Ecto neural progenitor cell (in vitro differentiated cells): ENCODE data around the gene RGS17.
"Not testable (repeated sequence)": the region's sequence is repeated elsewhere in the genome, so short reads cannot be mapped to it uniquely, and the experiment has no call there.

Experiments used
- DNase-seq: peaks from one replicate; pipeline ENCODE4 v3.0.0-alpha.2; 2018; ENCODE audit warnings: low spot score

Gene RGS17

DNA sequence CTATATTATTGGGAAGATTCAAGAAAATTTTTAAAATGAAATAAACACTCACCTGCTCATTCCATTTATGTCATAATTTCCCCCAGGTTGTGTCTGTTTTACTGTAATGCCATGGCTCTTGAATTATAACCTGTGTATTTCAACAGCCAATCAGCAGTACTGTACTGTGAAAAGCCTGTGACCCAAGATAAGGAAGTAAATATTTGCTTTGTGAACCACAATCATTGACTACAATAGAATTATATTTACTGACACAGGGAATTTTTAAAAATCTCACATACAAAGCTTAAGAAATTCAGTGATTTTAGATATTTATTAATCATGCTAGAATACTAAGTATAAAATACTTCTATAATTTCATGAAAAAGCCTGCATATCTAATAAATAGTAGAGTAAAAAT is 6.0 kb downstream of the RGS17 start:
- DNase-seq, result no peak

DNA sequence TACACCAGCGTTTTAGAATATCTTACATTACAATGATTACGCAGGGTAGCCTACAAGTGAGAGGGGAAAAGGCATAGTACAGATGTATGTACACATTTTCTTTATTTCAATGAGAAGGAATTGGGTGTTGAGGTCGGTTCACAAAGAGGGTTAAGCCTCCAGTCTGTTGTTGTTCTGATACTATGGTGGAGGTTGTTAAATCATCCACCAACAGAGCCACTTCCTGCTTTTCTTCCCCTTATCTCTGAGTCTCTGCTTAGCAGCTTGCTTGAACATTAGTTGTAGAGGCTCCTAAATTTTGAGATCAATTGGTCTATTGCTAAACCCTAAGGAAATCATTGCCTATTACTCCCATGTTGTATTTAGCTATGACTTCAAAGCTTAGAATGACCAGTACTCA is 7.3 kb downstream of the RGS17 start:
- DNase-seq, result no peak

DNA sequence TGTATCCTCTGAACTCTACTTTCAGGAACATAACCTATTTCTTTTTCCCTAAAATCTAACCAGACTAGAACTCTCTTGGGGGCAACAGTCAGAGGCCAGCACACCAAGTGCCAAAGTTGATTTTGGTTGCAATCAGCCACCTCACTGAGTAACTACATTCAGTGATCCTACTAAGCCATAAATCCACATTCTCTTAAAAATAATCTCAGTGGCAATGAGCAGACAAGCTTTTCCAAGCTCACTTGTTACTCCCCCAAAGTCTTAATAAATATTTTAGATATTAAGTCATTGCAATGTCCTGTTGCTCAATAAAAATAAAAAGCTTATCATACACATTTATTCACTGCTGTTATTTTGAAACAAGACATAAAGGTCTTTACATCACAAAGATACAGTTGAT is 9.8 kb downstream of the RGS17 start:
- no peak for DNase-seq

DNA sequence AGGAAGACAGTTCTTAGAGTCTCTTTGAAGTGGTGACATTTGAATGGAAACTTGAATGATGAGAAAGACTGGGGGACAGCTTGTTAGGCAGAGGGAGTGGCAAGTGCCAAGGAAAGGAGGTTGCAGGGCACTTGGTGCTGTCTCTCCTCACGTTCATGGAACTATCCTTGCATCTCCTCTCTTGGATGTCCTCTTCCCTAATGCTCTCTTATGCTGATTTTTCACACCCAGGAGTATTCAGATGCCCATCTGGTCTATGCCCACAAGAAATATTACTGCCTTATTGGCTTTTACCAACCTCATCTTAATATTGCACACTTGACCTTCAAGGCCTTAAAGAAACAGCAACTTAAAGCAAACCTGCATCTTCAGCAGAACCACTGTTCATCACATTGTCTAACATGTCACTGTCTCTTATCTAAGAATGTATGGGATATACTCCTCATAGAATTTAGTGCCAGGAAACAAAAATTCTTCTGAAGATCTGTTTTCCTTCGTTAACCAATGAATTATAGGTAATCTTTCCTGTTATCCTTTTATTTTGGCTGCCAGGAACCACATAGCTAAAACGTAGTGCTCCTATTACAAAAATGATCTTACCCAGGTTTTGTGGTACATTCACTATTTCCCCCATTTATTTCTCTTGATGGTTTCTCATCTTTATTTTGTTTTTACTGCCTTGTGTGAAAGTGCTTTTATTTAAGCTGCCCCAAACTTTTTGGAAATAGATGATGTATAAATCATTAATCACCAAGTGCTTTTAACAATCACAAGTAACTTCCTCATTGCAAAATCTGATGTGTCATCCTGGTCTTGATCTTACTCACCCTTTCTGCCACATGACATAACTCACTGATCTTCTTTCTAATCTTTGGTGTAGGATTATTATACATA is 12.8 kb downstream of the RGS17 start:
- no peak for DNase-seq

DNA sequence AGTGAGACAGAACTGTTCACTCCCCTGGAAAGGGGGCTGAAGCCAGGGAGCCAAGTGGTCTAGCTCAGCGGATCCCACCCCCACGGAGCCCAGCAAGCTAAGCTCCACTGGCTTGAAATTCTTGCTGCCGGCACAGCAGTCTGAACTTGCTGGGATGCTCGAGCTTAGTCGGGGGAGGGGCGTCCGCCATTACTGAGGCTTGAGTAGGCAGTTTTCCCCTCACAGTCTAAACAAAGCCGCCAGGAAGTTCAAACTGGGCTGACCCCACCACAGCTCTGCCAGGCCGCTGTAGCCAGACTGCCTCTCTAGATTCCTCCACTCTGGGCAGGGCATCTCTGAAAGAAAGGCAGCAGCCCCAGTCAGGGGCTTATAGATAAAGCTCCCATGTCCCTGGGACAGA is 20.0 kb downstream of the RGS17 start:
- peak; percentile 69 for DNase-seq

DNA sequence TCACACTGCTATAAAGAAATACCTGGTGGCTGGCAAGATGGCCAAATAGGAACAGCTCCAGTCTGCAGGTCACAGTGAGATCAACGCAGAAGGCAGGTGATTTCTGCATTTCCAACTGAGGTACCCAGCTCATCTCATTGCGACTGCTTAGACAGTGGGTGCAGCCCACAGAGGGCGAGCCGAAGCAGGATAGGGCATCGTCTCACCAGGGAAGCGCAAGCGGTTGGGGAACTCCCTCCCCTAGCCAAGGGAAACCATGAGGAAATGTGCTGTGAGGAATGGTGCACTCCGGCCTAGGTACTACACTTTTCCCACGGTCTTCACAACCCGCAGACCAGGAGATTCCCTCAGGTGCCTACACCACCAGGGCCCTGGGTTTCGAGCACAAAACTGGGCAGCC is 20.5 kb downstream of the RGS17 start:
- not testable (repeated sequence) for DNase-seq

DNA sequence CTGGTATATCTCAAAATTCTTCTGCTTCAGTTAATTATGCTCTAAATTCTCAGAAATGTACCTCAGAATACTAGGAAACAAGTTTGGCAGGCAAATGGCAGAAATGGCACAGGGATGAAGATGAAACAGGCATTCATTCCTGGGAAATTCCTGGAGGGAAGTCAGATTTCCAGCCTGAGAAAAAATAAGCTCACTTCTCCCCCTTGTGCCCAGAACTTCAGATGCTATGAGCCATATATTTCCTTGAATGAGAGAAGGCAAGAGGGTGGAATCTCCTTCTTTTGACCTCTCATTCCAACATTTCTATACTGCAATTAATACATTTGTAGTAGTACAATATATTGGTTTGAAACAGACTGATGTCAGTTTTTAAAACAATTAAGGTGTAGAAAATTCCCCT is 22.8 kb downstream of the RGS17 start:
- DNase-seq, result no peak

DNA sequence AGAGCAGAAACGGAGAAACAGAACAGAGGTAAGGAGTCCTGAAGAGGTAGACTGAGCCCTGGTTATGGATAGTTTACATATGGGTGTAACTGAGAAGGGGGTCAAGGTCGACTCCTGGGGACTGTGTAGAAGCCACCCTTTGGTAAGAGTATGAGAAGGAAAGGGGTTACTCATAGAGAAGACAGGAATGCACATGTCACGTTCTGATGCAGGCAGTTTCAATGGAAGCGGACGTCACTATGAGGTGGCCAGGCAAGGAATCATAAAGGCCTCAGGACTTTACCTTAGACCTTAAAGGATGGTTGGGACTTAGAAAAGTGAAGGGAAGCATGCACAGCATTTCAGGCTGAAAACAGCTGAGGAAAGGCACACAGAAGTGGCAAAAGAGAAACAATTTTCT is 25.1 kb downstream of the RGS17 start:
- no peak for DNase-seq

DNA sequence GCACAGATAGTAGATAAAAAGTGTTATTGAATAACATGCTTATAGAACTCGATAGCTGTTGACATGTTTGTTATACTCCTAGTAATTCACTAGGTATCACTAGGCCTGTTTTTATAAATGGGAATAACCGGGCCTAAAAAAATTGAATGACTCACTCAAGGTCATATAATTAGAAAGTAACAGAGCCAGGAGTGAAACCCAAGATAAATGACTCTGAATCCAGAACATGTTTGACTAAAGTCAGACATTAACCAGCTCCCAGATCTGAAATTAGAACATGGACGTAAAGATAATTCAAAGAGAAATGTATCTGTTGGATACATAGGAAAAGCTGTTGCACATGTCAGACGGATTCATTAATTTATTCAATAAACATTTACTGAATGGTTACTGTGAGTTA is 26.9 kb downstream of the RGS17 start:
- no peak for DNase-seq

DNA sequence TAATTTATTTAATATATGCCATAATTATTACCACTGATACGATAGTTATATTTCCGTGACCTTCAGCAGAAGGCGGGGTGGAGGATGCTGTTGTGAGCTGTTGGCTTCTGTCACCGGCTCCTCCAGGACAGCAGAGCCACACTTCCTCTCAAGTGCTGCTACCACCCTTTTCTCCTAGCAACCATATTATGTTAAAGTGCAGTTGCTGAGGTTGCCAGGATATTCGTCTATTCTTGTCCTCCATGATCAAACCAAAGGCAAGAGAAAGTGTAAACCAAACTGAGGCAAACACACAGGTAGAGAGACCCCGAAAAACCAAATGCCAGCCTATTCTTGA is 27.8 kb downstream of the RGS17 start:
- no peak for DNase-seq

DNA sequence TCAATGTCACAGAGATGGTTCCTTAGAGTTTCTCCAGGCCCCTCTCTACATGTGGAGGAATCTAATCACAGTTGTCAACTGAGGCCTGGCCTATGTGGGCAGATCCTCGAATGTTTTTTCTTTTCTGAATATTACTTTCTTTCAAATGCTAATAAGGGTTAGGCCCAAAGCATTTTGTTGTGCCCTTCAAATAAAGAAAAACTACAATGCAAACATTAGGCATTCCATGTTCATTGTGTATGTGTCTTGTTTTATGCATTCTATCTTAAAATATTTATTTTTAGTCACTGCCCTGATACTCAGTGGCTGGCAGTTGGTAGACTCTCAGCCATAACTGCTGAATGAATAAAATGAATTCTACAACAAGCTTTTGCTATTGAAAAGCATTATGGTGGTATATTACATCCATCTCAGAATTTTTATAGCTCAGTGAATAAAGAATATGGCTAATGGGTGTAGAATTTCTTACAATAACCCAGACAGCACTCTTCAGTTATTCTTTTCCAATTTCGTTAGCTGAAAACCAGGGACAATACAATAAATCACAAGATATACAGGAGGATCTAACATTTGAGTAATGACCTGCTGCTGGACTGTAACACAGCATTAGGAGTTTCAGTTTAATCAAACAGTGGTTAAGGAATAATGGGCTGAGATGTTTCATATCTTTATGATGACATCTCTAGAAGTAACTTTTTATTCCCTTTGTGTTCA is 28.3 kb downstream of the RGS17 start:
- DNase-seq, result no peak

DNA sequence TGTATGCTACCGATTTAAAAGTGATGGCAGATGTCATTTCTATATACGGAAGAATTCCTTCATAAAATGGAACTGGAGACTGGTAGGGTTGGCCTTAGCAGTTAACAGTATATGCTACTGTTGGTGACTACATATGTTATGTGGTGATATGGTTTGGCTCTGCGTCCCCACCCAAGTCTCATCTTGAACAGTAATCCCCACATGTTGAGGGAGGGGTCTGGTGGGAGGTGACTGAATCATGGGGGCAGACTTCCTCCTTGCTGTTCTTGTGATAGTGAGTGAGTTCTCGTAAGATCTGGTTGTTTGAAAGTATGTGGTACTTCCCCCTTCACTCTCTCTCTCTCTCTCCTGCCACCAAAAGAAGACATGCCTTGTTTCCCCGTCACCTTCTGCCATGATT is 29.6 kb downstream of the RGS17 start:
- DNase-seq, result no peak

DNA sequence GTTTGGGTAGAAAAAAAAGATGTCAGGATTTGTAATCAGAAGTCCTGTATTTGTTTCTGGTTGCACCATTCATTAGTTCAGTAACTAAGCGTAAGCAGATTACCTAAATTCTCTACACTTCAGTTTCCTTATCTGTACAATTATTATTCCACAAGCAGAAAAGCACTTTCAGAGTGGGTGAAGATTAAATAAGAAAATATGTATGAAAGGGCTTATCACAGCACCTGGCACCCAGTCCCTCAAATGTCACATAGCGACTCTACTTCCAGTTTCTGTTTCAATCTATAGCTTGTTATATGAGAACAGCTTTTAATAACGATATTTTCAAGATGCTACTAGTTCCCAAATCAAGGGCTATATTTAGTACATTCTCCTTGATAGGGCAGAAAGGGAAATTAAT is 31.4 kb downstream of the RGS17 start:
- DNase-seq, result no peak

DNA sequence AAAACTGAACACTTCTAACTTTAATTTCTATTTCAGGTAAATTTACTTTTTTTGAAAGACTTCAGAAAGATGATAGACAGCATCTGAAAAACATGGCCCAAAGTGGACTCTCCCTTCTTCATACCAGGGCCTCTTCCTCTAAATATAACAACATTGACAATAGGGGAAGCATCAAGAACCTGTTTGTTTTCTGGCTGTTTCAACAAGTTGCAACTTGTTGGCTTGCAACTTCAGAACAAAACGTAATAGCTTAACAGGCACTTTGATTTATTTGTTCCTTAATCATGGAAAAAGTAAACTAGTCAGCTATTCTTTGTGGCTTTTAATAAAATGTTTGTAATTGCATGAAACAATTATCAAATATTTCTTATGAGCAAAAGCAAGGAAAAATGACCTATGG is 34.3 kb downstream of the RGS17 start:
- DNase-seq, result no peak

DNA sequence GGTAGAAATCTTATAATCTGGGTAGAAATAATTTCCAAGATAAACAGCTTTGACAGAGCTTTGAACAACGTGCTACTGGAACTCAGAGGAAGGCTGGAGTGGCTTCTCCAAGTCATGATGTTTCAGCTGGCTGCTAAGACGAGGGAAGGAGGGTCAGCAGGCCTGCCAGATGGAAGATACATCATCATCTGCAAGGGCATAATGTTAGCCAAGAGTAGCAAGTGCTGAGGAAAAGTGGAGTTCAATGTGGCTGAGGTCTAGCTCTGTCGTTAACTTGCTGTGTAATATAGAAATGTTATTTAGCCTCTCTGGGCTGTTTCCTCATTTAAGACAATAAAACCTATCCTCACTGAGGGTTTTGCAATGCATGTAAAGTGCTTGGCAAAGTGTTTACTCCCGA is 35.1 kb downstream of the RGS17 start:
- no peak for DNase-seq

DNA sequence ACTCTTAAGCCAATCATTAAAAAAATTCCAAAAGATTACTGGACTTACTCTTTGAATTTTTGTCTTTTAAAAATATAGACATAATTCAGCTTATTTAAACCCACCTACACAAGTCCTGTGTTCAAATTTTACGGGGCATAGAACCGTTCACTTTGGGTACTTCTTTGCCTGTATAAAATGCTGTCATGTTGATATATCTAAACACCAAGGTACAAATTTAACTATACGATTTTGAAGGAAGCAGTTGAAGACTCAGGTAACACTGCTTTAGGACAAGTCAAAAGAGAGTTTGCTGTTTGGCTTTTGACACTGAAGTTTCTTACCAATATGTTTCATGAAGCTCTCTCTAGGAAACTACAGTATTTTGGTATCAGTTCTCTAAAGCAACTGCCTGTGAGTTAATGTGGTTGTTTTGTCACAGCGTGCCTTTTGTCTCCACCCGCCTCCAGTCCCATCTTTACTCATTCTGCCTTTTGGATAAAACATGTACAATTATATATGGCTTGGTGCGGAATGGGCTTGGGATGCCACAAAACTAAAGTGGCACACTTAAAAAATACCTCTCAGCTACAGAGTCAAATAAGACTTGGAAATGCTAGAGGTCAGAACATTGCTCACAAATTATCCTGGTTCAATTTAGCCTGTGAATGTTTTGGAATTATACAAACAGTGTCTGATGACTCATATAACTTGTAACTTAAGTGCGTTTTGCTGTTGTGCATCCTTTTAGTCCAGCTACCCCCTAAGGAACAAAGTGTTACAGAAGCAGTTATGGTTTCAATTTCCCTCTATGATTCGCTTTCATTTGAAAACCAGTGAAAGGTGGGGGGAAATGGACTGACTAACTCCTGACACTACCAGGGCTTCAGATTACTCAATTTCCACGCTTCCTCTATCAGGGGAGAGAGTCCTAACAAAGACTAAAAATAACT is 38.7 kb downstream of the RGS17 start:
- no peak for DNase-seq

DNA sequence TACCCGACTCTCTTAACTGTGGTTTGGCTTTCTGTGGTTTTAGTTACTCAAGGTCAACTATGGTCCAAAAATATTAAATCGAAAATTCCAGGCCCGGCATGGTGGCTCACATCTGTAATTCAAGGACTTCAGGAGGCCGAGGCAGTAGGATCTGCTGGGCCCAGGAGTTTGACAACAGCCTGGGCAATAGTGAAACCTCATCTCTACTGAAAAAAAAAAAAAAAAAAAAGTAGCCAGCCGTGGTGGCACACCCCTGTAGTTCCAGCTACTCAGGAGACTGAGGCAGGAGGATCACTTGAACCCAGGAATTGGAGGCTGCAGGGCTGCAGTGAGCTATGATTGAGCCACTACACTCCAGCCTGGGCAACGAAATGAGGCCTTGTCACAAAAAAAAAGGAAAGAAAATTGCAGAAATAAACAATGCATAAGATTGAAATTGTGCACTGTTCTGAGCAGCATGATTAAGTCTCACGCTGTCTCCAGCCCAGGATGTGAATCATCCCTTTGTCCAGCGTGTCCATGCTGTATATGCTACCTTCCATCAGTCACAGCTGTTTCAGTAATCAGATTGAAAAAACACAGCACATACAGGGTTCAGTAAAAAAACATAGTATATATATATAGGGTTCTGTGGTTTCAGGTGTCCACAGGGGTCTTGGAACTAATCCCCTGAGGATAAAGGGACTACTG is 40.7 kb downstream of the RGS17 start:
- DNase-seq, result no peak

DNA sequence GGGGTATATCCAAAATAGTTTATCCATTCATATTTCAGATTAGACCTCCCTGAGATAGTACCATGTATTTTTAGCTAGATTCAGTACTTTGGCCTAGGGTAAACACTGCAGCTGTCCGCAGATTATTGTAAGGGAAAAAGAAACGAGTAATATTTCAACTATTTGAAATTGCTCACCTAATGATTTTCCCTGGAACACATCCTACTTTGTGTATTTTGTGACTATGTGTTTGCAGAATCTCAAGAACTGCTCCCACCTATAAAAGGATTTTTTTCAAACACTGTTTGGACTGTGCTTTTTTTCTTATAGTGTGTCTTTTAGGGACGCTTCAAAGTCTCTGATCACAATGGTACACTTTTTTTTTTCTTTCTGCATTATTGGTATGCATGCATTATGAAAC is 42.3 kb downstream of the RGS17 start:
- DNase-seq, result no peak

DNA sequence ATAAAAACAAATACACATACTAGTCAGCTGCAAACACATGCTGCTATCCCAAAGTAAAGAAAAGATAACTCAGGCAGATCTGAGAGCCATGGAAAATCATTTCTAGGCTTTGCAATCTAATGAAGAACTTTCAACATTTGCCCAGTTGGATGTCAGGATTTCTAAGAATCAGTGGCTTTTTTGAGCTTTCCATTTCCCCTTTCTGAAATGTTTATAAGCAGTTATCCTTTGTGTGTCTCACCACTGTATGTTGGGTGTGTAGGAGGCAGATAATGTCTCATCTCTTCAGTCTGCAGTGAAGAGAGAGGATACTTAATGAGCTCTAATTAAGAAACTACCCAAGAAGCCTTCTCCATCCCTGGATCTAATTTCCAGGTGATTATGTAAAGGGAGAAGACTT is 43.6 kb downstream of the RGS17 start:
- DNase-seq, result no peak

DNA sequence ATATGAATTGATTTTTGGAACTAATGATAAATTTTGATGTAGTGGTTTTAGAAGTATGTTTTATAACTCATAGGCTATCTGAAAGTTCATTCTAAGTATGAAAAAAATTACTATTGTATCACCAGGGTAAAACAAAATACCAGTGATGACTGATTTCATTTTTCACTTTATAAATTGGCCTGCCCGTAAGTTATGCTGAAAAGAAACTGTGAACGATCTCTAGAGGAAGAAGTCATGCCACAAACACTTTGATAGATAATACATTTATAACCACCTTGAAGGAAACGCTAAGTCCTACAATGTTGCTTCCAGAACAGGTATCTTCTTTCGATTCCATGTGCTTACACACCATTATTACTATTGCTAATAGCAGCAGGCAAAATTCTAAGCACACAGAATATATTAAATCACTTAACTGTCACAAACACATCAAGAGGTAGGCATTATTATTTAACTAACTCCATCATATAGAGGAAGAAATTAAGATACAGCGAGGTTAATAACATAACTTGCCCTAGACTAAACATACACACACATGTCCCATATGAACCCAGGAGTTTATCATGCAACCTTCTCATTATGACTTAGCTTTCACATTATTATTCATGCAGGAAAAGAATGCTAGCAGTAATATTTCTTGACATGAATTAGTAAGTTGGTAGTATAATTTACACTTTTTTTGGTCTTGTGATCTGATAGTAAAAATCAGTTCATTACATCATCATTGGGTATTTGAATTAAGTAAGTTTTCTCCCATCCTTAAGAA is 44.7 kb downstream of the RGS17 start:
- DNase-seq, result no peak

DNA sequence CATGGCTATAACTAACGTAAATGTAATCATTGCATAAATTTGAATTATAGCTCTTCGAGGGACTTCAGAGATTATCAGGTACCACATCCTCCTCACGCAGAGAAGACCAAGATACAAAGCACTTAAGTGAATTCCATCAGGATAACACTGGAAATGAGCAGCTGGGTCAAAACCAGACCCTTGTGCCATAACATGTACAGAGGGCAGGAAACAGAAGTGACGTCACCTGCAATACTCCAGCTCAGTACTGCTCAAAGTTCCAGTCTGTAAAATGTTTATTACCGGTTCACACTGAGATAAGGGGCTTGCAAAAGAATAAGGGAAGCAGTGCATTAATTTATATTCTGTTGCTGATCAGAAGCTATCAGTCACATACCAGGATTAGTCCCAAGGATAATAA is 45.8 kb downstream of the RGS17 start:
- no peak for DNase-seq
